ENCODE data around the gene UBE2D4. TPM values are rescaled to one million over a fixed set of nuclear protein-coding genes. Genes with fewer than 3 reads are reported as not detected.

UBE2D4 gene
- 17.1 and 17.3 TPM in 2 replicates for total RNA-seq
- long read RNA-seq, partial matches to known transcripts, result 1 of 5 reads
- long read RNA-seq, other reads (novel, unspliced or antisense), result 3 of 5 reads

- no peaks in the 10 kb centered on the region for H3K9me3 Mint-ChIP-seq (ENCODE audit: low read depth)
- H3K4me1 Mint-ChIP-seq (ENCODE audit: low read depth), result peaks cover 3% of the 10 kb centered on the region
- TF ChIP-seq, protein P1, sequence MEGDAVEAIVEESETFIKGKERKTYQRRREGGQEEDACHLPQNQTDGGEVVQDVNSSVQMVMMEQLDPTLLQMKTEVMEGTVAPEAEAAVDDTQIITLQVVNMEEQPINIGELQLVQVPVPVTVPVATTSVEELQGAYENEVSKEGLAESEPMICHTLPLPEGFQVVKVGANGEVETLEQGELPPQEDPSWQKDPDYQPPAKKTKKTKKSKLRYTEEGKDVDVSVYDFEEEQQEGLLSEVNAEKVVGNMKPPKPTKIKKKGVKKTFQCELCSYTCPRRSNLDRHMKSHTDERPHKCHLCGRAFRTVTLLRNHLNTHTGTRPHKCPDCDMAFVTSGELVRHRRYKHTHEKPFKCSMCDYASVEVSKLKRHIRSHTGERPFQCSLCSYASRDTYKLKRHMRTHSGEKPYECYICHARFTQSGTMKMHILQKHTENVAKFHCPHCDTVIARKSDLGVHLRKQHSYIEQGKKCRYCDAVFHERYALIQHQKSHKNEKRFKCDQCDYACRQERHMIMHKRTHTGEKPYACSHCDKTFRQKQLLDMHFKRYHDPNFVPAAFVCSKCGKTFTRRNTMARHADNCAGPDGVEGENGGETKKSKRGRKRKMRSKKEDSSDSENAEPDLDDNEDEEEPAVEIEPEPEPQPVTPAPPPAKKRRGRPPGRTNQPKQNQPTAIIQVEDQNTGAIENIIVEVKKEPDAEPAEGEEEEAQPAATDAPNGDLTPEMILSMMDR (IDR thresholded peaks at IDR 0.05; ENCODE audit: unreplicated experiment), result no peak
- DNase-seq (ENCODE audit: low spot score, unreplicated experiment), result peak; percentile 76
- peak within 1 kb of the TSS; percentile 90 for H3K27ac Mint-ChIP-seq
- peak within 1 kb of the TSS; percentile 79 for H3K4me3 Mint-ChIP-seq (ENCODE audit: low read depth)
- H3K36me3 Mint-ChIP-seq (ENCODE audit: insufficient read depth), result peaks cover 4% of the 10 kb centered on the region
- H3K27me3 Mint-ChIP-seq, result no peaks in the 10 kb centered on the region
These were observed at the start of gene UBE2D4 for GRCh38 chr7:43925984-43926797. TSS of gene UBE2D4 (plus strand) at chr7:43926436. CDS start at chr7:43926533, 97 bp downstream.

DNA sequence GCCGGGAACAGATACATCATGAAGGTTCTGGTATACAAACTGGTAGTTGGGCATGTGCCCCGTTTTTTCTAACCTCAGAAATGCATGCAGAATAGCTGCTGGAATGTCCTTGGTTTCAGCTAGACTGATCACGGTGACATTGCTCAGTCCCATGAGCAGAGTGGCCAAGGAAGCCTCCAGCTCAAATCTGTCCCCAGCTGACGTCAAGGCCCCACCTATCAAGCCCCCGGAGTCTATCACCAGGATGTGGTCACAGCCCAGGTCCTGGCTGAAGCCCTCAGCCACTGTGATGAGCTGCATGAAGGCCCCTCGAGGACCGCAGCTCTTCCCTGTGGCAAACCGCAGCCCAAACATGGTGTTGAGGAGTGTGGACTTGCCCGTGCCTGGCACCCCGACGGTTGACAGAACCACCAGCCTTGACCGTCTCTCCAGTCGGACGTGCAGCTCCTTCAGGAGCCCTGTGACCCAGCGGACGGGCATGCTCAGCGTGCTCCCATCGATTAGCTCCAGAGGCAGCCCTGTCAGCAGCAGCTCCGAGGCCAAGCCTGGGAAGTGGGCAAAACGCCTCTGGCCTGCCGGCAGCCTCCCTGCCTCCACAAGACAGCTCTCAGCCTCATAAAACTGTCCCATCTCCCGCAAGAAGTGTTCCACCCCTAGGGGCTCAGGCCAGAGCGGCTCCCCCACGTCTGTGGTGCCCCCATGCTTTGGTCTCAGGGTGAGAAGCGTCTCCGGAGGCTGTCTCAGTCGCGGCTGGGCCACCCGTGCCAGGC lies 49.1 kb upstream of the UBE2D4 start:
- Mint-ChIP-seq H3K4me1 (ENCODE audit: low read depth) (peaks cover 1% of the 10 kb centered on the region), H3K27me3 (no peaks in the 10 kb centered on the region), H3K27ac (no peak overlapping the region), H3K4me3 (ENCODE audit: low read depth) (no peak overlapping the region), H3K9me3 (ENCODE audit: low read depth) (no peaks in the 10 kb centered on the region), H3K36me3 (ENCODE audit: insufficient read depth) (peaks cover 17% of the 10 kb centered on the region)
- no peak for DNase-seq (ENCODE audit: low spot score, unreplicated experiment)
- TF ChIP-seq, protein P1 (IDR thresholded peaks at IDR 0.05; ENCODE audit: unreplicated experiment), result no peak

DNA sequence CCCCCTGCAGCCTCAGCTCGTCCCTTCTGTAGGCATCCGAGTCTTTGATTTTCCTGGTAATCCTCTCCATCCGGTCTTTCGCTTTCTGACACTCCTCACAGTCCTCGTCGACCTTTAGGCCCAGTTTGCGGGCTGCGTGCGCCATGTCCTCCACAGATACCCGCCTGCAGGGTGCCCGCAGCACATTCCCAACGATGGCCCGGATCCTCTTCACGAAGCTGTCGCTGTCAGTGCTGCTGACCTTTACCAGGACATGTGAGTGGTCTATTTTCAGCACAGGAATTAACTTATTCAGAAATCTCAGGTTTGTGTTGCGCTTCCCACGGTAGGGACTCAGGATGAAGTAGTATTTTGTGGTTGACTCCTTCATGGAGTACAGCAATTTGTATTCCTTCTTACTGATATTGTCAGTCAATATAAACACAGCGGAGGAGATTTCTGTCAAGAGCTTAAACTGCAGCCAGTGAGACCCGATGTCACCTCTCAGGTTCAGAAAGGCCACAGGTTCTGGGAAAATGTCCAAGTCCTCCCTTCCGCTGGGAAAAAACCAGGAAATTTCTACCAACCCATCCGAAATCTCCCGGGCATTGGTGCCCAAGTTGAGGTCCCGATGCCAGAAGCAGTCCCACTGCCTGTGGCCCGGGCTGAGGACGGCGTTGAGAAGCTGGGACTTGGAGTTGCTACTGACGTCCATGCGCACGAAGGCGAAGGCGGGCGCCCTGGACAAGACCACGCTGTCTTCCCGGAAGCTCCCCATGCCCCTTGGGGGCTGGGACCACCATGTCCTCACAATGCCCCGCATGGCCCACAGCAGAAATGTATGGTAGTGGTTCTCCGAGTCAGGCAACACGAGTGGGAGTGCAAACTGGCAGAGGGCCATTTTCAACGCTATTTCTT lies 48.0 kb upstream of the UBE2D4 start:
- Mint-ChIP-seq H3K27ac (no peak overlapping the region), H3K9me3 (ENCODE audit: low read depth) (no peaks in the 10 kb centered on the region)

DNA sequence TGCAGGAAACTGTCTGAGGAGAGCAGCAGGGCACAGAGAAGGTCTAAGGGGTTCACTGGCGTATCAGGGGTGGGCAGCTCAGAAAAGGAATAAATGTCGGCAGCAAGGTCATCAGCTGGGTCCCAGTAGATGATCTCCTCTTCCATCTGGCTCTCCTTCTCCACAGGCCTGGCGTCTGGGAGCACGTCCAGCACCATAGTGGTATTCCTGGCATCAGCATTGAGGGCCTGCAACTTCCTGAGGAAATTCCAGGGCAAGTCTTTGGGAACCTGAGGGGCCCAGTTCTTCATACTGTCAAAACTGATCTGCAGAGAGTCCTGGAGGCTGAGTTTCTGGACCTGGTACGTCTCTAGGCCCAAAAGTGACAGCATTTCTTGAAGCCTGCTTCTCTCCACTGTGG lies 47.4 kb upstream of the UBE2D4 start:
- Mint-ChIP-seq H3K4me3 (ENCODE audit: low read depth) (no peak overlapping the region), H3K9me3 (ENCODE audit: low read depth) (no peaks in the 10 kb centered on the region), H3K4me1 (ENCODE audit: low read depth) (no peaks in the 10 kb centered on the region), H3K27ac (no peak overlapping the region), H3K36me3 (ENCODE audit: insufficient read depth) (peaks cover 19% of the 10 kb centered on the region), H3K27me3 (no peaks in the 10 kb centered on the region)
- TF ChIP-seq, protein P1 (IDR thresholded peaks at IDR 0.05; ENCODE audit: unreplicated experiment), result no peak
- no peak for DNase-seq (ENCODE audit: low spot score, unreplicated experiment)

More for the DNA sequence above, 48.0 kb upstream of the UBE2D4 start:
- Mint-ChIP-seq H3K36me3 (ENCODE audit: insufficient read depth) (peaks cover 17% of the 10 kb centered on the region), H3K4me1 (ENCODE audit: low read depth) (no peaks in the 10 kb centered on the region), H3K4me3 (ENCODE audit: low read depth) (no peak overlapping the region), H3K27me3 (no peaks in the 10 kb centered on the region)
- TF ChIP-seq, protein P1 (IDR thresholded peaks at IDR 0.05; ENCODE audit: unreplicated experiment), result no peak
- DNase-seq (ENCODE audit: low spot score, unreplicated experiment), result no peak

Data from progenitor cell of endocrine pancreas (in vitro differentiated cells).